ENCODE results near the gene MYMK.

The MYMK gene

DNA sequence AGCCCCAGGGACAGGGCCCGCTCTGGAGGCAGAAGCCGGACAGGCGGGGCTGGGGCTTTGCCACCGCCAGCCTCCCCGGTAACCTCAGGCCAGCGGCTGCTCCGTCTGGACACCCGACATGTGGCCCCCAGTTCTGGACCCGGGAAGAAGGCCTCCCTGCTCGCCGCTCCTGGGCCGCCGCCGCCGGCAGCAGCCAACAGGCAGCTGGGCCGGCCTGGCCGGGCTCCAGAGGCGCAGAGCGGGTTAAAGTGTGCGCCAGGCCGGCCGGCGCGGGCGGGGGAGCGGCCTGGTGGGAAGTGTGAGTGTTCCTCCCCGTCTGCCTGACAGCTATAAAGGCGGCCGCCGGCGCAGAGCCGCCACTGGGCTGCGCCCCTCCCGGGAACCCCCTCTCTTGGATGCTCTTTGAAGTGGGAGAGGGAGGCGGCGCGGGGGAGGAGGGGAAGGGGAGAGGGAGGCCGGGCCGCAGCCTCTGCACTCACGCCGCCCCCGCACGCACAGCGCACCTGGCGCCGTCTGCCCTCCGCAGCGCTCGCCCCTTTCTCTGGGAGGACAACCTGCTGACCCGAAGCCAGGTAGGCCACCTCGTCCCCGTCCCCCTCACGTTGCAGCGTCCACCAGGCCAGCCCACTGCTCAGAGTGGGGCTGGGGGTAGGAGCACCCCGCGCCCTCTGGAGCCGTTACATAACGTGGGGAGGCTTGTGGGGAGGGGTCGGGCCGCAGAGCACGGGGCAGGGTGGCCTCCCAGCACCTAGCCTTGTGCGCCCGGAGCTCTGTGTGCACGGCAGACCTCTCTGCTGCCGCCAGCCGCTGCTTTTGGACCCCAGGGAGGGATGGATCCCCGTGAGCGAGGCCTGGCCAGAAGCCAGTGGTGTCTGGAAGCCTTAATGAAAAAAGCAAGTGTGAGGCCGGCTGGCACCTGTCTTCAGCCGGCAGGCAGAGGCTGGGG, 9.9 kb upstream of the MYMK start, which contains the start of gene ADAMTSL2:
Gene ADAMTSL2 (plus strand): TSS at position 359 of the 946 bp plus-strand sequence. CDS start 2,009 bp downstream, outside the sequence.
- DNase-seq = no peak

DNA sequence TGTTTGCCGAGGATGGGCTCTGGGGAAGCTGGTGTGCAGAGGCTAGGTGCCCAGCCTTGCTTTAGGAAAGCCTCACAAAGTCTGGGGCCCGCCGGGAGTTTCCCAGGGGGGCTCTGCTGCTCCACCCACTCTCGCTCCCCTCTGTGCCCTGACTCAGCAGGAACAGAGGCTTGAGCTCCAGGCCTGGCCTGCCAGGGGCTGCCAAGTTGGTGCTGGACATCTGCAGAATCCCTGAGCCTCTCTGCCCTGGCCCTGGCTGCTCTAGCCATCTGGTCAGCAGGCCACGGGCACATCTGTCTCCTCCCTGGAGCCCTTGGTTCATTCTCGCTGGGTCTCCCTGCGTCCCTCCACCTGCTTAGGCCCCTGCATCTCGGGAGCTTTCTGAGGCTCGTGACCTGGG, 9.1 kb upstream of the MYMK start:
- no peak for DNase-seq

DNA sequence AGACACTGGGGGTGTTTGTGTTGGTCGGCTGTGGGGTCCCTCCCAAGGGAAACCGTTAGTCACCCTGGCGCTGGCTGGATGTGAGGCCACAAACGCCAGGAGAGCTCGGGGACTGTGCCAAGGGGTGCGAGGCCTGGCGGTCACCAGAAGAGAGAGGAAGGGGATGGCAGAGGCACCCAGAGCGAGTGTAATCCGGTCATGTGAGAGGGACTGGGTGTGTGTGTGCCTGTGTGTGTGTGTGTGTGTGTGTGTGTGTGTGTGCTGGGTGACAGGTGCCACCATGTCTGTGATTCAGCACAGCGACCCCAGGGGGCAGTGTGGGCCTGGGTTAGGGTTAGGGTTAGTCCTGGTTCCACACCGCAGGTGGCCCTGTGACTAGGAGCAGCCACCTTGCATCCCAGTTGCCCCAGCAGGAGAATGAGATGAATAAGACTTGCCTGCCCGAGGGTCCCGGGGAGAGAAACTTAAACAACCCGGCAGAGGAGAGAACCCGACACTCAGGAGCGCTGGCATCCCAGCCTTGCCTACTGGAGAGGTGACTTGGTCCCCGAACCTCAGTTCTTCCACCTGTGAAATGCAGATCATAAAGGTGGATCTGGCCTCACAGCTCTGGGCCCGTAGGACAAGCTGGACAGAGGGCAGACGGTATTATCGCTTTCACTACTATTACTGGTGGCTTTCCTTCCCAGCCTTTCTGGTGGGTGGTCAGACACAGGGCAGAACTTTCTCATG, 8.3 kb upstream of the MYMK start:
- no peak for DNase-seq

GRCh38 chr9:133531293-133531692, 6.5 kb upstream of the MYMK start:
- DNase-seq = no peak

GRCh38 chr9:133529874-133530273, 5.1 kb upstream of the MYMK start:
- DNase-seq = no peak

DNA sequence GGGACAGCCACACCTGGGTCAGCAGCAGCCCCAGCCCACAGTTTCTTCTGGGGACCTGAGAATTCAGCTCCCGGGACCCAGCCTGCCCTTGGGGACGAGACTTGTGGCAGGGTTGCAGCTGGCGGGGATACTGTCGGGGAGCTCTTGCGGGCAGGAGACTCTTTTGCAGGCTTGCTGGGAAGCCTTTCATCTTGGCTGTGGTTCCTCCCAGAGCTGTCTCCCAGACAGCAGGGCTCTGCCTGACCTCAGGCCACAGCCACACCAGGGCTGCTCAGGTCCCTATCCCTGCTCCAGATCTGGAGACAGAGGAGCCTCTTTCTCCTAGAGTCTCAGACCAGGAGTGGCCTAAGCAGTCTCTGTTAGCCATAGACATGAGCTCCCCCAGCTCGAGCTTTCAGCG, 4.7 kb upstream of the MYMK start:
- DNase-seq = no peak

GRCh38 chr9:133528876-133529241, 4.1 kb upstream of the MYMK start:
- DNase-seq = no peak

DNA sequence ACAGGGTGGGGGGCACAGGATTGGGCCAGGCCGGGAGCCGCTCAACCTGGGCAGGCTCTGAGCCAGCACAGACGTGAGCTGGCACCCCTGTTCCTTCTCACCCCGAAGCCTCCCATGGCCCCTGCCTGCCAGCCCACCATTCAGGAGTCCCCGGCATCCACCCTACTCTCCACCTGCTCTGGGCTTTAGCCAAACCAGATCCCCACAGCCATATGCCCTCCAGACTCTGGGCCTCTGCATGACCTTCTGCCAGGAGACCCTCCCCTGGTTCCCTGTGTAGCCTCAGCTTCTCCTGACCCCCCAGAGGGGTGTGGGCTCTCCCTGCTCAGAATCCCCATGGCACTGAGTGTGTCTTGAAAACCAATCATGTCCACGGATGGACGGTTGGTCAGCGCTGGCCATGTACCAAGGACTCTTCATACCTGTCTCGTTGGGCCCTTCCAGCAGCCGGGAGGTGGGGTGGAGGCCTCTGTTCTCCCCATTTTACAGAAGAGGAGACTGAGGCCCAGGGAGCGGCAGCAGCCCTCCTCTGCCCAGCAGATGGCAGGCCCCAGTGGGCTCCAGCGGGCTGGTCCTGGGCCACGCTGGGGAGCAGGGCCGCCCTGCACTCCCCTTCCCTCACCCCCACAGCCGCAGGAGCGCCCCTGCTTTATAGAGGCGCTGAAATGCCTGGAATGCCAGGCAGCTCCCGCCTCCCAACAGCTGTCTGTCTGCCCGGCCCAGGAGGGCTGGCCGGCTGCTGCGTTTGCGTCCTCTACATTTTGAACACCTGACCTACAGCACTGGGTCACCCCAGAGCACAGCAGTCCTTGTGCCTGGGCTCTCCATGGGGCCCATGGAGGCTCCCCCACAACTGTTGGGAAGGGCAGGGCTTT, 3.5 kb upstream of the MYMK start:
- DNase-seq = no peak

DNA sequence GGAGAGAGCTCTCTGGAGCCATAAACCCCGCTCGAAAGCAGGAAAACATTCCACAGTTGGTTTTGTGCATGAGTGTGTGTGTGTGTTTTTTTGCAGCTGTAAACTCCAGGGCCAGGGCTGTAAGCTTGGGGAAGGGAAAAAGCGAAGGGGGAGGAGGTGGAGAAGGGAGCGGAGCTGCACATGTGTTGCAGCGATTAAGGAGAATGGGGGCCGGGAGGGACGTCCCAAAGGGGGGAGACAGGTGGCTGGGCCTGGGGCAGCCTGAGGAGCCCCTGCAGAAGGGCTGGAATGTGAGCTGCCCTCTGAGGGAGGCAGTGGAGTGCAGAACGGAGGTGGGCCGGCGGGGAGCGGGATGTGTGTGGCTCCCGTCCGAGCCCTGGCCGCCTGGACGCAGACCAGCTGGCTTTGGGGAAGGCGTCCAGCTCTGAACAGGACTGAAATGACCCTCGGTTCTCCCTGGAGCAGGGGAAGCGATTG, 2.7 kb upstream of the MYMK start:
- DNase-seq = no peak

DNA sequence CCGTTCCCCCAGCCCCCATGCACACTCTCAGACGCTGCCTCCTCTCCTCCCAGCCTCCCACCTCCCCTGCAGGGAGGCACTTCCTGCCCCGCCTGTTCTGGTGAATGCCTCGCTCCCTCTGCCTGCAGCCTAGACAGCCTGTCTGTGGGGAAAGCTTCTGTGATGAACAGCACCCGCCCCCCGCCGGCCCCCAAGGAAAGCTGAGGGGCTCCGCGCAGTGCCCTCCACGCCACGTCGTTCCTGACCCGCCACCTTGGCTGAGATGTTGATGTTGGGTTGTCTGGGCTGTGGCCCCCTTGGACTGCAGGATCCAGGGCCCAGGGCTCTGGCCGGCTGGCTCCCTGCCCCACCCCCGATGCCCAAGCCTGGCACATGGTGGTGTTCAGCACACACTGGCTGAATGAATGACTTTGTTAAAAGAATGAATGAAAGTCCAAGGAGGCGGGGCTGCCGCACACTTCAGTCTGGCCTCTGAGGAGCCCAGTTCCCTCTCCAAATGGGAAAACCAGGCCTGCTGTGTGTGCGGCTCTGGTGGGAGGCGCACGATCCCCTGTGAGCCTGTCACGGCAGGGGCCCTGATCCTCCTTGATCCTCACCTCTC, 2.1 kb upstream of the MYMK start:
- no peak for DNase-seq

DNA sequence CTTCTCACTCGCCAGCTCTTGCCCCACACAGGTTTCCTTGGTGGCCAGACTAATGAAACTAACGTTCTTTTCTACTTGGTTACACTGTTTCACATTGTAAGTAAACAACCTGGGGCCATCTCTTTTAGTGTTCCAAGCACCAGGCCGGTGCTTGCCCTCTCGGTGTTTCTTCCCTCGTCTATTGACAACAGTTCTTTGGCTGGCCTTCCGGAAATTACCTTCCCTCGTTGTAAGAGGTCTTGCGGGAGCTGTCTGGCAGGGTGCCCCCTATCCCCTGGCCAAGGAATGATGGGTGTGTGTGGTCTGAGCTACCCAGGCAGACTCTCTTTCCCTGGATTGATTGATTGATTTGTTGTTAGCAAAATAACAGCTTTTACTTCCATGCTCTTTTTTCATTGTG, 918 bp upstream of the MYMK start:
- no peak for DNase-seq

DNA sequence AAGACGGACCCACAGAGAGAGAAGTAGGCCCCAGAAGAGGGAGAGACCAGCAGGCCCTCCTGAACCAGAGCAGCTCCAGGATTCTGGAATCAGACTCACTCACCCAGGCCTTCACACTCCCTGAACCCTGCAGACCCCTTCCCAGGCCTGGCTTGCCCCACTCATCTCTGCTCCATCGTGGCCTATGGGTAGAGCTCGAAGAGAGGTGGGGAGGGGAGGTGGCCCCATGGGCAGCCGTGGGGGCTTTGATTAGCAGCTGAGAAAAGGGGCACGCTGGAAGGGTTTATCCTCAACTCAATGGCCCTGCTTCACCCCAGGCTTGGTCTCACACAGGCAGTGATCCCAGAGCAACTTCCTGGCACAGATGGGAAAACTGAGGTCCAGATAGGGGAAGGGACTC, 613 bp downstream of the MYMK start:
- DNase-seq = no peak

- no peak for DNase-seq
Observed at GRCh38 chr9:133523106-133523505, 1.7 kb downstream of the MYMK start.

DNA sequence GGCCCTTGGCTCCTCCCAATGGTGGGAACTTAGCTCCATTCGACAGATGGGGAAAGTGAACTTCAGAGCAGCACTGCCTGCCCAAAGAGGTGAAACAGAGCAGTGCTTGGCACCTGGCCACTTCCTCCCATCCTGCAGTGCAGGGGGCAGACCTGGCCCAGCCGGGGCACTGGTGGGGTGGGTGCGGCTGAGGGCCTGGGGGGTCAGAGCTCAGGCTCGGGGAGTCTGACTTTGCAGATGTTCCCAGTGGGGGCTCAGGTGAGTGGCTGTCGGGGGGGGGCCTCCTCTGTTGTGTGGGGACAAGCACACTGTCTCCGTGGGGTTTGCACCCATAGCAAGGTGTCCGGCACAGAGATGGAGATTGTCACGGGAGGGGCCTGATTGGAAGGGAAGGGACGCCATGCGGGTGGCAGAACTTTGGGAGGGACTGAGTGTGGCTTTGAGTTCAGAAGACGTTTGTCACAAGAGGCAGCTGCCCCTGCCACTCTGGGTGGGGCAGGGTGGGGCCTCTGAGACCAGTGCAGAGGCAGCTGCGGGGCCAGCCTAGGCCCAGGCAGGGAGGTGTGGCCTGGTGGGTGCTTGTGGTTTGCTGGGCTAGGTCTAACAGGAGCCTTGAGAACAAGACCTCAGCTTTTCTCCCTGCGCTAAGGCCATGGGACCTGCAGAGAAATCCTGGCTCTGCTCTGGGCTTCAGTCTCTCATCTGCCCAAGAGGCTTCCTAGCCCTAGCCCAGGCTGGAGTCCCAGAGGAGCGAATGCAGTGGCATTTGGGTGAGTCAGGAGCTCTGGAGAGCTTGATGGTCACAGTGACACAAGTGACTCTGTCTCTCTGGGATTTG, 2.5 kb downstream of the MYMK start:
- no peak for DNase-seq

- no peak for DNase-seq
Observed at GRCh38 chr9:133521122-133522072, 3.4 kb downstream of the MYMK start.

DNA sequence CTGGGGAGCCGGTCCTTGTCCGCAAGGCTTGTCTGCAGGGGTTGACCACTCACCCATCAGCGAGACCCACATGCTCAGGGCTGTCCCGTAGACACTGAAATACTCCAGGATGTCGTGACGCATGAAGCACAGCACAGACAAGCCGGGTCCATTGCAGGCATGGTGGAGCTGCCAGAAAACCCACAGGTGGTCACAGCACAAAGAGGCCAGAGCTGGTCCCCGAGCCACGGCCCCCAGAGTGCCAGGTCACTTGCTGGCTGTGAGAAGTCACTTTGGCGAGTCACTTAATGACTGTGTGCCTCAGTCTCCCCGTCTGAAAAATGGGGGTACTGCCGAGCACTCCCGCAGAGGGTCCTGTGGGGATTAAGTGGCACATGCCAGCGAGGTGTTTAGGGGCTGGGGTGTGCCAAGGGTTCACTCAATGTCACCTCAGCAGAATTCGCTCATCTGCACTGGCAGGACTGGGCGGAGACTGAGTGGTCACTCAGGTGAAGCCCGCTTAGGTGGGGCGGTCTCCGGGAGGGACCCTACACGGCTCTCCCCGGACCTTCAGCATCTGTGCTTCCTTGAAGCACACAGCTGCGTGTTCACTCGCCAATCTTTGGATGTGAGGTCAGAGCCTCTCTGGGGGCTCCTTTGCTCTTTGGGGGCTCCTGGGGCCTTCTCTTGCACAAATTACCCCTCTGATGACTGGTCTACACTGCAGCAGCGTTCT, 4.5 kb downstream of the MYMK start:
- no peak for DNase-seq

DNA sequence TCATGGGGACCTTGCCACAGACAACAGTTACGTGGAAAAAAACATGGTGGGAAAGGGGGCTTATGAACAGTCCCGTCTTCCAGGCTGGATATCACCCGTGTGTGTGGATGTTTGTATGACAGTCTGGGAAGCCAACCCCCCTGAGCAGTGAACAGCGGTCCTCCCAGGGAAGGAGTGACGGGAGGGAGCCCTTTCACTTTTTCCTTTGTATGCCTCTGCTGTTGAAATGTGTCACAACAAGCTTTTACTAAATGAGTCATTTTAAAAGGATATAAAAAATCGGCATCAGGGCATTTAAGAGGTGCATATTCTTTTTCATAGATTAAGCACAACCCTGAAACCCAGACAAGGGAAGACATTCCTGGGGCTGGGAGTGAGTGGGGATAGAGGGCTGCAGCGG, 5.1 kb downstream of the MYMK start:
- no peak for DNase-seq

- DNase-seq = no peak
Observed at GRCh38 chr9:133518706-133519449, 5.9 kb downstream of the MYMK start.

DNA sequence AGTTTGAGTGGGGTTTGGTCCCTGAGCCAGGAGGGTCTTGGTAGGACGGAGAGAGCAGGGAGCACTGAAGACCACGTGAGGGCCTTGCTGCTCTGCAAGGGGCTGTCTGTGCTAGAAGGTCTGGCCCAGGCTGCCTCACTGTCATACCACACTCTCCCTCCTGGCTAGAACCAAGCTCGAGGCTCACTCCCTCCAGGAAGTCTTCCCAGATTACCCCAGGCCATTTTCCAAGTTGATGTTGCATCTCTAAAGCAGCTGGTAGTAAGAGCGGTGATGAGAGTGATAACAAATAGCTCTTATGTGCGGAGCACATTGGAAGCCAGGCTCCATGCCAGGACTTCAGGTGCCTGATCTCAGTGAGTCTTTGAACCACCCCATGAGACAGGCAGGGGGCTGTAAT, 6.6 kb downstream of the MYMK start:
- DNase-seq = no peak

Measured in NCI-H1048 (cell line).